Stimulated activated CD8-positive, alpha-beta memory T cell treated with anti-CD3 and anti-CD28 coated beads, Interleukin-4, amount 100 ng/mL, for 48 hours (primary cell): ENCODE data around the gene BIN1.
"Not testable (repeated sequence)": the region's sequence is repeated elsewhere in the genome, so short reads cannot be mapped to it uniquely, and the experiment has no call there.

Experiments
- DNase-seq: peaks from one replicate; pipeline ENCODE4 v3.0.0-alpha.2; 2020

BIN1 gene

DNA sequence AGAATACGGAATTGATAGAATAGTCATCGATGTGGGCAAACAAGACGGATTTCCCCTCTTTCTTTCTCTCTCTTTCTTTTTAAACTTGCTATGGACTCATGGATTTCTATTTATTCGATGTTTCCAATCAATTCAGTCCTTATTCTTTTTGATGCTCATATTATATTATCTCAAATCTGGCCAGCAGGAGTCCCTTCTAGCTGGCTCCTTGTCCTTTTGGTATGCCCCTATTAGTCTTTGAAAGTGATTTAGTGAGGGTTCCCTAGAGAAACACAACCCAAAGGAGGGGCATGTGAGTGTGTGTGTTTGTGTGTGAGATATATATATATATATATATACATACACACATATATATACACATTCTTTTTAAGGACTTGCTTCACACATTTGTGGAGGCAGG lies 23.5 kb upstream of the BIN1 start:
- DNase-seq: no peak

DNA sequence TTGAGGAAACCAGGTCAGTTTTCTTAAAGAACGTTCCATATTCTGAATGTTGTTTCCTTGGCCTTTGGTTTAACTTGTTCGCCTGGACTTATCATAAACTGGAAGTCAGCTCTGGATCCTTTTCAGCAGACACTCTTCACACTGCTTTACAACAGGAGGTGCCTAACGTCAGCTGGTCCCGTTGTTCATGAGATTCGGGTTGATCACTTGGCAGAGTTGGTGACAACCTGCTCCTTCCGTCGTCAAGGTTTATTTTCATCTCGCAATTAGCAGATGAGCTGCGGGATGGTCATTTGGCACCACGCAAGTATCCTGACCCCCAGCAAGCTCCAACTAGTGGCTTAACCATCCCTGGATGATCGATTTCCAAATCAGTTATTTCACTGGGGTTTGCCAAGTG lies 23.0 kb upstream of the BIN1 start:
- DNase-seq: no peak

DNA sequence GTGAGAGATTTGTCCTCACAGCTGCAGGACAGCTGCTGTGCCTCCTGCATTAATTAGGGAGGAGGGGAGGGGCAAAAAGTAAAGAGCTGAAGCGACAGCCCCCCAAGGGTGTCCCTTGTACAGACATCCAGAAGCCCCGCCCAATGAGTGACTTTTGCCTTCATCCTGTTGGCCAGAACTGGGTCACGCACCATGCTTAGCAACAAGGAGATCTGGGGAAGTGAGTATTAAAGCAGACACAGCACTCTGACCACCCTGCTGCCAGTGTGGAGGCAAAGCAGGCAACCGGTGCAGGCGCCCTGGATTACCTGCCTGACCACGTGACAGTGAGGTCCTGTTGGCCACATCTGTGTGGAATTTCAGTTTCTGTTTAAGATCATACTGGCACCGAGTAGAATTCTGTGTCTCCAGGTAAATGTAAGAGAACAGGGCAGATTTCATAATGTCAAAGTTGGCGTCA lies 21.5 kb upstream of the BIN1 start:
- DNase-seq: no peak

DNA sequence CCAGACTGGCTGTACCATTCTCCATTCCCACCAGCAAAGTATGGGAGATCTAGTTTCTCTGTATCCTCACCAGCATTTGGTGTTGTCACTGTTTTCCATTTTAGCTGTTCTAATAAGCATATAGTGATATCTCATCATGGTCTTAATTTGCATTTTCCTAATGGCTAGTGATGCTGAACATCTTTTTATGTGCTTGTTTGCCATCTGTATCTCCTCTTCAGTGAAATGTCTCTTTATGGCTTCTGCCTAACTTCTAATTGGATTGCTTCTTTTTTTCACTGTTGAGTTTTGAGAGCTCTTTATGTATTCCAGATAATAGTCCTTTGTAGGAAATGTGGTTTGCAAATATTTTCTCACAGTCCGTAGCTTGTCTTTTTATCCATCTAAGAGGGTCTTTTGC lies 18.9 kb upstream of the BIN1 start:
- no peak for DNase-seq

DNA sequence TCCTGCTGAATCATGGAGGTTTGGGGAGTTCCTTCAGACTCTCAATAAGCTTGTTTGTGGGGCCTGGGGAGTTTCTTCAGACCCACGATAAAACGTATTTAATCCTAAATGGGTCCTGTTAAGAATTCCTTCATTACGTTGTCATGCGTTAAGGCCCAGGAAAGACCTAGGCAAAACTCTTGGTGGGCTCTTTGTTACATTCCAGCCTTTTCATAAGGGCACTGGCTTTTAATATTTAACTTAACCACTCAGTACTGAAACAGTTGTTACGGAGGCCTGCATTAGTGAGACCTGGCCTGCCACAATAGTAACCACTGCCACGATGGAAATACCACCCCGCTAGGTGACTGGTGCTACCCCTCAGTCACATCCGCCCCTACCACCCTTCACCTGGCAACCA lies 17.5 kb upstream of the BIN1 start:
- no peak for DNase-seq

DNA sequence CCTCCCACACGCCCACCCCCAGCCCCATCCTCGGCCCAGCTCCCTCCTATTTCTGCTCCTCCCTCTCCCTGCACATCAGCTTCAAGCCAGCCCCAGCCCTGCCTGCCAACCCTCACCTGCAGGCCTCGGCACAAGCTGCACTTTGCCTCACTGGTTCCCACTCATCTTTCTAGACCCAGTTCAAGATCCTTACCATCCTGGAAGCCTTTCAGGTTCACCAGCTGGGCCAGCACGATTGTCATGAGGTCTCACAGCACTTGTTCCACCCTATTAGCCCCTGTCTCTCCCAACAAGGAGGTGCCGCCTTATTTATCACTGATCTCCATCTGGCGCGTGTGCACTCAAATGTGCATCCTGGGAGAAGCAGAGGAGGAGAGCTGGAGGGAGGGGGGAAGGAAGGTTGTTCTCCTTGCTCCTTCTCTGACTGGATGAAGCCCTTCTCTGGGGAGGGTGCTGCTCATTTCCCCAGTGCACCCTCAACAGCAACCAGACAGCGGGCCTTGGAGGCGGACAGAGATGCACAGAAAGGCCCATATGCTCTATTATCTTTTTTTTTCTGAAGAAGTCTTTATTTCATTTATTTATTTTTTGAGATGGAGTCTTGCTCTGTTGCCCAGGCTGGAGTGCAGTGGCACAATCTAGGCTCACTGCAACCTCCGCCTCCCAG lies 15.5 kb upstream of the BIN1 start:
- DNase-seq: no peak

DNA sequence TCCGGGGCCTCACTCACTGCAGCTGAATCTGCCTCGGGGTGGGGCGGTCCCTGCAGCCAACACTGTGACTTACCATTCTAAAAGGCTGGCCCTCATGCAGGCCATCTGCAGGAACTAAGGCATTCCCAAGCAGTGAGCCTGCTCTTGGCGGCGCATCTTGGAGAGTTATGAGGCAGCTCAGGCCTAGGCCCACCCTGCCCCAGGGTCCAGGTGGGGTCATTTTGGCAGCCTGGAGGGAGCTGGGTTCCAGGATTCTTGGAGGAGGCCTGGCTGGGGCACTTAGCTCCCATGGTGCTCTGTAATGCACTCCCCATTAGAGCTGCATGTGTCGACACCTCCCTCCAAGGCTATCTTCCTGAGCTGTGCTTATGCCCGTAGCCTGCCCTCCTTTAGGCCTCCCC lies 14.8 kb upstream of the BIN1 start:
- no peak for DNase-seq

DNA sequence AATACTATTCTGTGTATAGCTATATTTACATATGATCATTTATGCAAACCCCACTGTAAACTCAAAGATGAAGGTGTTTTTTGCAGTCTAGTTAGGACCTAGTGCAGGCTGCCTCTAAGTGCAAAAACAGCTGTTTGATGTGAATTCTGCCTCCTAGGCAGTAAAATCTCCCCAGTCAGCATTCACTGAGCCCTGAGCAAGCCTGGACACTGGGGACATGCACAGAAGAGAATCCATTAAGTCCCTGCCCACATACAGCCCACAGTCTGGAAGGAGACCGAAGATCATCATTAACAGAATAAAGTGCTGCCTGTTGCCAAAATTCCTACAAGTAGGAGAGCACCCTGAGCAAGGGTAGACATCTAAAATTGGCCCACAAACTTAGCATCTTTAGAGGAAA lies 14.4 kb upstream of the BIN1 start:
- no peak for DNase-seq

DNA sequence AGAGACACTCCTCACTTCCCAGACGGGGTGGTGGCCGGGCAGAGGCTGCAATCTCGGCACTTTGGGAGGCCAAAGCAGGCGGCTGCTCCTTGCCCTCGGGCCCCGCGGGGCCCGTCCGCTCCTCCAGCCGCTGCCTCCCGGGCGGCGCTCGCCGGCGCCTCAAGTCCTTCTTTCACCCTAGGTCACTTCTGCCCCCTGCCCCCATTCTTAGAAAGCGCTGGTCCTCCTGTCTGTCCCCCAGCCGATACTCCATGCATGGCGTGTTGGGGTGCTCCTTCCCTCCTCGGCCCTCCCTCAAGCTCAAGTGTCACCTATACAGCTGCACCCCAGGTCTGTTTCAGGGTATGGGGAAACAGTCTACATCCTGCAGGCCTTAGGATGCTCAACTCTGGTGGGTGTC lies 13.5 kb upstream of the BIN1 start:
- not testable (repeated sequence) for DNase-seq

DNA sequence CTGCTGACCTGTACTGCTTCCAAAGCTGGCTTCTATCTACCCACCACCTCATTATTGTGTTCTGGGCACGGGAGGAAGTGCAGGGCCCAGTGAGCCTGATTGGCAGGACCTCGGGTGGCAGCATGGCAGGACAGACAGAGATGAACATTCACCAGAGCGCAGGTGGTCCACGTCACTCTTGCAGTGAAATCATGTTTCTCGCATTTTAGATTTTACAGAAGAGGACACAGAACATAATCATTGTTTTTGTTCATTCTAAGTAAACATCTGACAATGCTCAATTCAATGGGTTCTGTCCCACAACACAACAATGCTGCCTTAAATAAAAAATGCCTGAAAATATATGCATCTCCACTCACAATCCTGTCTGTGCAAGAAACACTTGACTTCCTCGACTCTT lies 11.5 kb upstream of the BIN1 start:
- no peak for DNase-seq

DNA sequence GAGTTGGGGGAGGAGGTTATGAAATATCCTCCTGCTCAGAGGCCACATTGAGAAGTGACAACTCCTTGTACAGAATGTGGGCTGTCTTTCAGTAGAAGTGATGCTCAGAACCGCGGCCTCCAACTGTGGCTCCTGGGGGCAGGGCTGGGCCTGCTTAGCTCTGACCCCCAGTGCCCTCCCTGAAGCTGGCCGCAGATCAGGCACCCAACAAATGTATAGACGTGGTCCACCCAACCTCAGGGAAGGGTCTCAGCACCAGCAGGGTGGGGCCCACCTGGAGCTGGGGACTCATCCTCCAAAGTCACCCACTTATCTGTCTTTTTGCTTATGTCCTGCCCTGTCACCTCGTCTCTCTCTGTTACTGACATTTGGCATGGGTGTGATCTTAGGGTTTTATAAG lies 11.1 kb upstream of the BIN1 start:
- no peak for DNase-seq

DNA sequence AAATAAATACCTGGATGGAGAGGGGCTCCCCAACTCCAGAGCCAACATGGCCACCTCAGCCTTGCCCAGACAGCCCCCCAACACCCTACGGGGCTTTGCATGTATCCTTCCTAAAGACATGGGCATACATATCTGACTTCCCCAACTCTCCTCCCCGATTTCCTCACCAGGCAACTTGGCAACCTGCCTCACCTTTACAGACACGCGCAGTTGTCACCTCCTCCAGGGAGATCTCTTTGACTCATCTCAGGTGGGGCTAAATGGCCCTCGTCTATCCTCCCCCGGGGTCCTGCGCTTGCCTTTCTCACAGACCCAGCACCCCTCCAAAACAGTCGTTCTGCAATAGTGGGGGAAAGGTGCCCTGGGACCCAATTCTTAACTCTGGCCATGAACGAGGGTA lies 10.6 kb upstream of the BIN1 start:
- no peak for DNase-seq

DNA sequence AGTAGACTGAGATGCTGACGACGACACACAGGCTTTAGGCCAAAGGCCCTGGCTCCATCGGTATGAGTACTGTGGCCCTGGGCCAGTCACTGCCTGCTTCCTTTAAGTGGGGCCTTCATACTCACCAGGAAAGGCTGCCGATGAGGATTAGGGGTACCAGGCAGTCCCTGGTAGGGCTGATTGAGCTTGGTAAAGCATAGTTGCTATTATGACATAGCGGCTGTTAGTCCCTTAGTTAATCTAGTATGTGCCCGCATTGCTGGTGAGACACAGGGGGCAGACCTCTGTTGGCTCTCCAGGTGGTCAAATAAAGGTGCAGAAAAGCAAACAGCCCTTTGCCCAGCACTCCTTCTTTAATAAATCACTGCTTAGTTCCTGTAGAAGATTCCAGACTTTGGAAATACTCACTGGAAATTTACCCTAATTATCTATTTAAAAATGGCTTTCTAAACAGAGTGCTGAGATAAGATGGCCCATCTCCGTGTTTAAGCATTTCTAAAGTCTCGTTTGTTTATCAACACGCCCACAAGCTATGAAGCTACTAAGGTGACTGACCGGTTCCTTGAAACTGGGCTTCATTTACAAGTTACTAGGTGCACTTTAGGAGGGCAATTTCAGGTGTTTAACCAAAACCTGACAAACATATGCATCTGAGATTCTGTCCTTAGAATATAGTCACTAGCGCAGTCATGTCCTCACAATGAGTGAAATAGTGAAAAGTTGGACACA lies 8.7 kb upstream of the BIN1 start:
- DNase-seq: peak; percentile 7

DNA sequence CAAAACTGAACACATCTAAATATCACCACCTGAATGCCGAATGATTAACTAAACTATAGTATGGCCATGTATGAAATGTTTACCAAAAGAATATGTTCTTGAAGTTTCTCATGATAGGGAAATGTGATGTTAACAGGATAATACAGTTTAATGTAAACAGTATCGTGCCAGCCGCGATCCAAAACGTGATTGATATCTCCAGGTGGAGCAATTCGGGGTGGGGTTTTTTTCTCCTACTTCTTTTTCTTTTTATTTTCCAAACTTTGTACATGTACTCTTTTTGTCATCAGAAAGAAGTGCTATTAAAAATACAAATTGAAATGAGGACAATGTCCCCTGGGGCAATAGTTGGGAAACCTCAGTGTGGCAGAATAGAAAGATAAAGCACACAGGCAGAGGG lies 4.0 kb upstream of the BIN1 start:
- no peak for DNase-seq

DNA sequence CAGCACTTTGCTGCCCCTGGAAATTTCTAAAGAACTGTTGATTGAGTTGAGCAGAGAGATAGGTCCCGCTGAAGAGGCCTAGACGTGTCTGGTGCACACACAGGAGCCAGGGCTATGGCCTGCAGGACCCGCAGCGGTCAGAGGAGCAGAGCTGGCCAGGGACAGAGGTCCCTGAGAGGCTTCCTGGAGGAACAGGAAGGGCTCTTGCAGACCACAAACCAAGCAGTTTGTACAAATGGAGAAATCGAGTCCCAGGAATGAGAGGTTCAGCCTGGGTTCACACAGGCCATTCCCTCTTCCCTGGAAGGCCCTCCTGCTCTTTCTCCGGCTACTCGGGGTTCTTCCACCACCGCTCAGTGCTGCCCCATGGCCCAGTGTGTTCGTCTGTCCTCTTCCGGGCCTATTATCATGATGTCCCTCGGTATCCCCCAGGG lies 1.2 kb upstream of the BIN1 start:
- peak; percentile 9 for DNase-seq

DNA sequence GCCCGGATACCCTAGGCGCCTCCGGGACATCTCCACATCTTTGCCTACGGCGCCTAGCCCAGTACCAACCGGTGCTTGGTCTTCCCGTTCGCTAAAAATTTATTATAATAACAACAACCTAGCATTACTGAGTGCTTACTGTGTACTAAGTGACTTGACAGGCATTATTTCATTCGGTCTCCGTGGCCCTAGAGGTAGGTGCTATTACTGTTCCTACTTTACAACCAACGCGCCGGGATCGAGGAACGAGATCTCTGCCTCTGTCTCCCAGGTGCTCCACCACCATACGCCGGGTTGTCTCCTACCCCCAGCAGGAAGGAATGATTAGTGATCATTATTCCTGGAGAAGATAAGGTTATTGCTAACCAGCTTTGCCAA lies 657 bp upstream of the BIN1 start:
- DNase-seq: peak; percentile 27

DNA sequence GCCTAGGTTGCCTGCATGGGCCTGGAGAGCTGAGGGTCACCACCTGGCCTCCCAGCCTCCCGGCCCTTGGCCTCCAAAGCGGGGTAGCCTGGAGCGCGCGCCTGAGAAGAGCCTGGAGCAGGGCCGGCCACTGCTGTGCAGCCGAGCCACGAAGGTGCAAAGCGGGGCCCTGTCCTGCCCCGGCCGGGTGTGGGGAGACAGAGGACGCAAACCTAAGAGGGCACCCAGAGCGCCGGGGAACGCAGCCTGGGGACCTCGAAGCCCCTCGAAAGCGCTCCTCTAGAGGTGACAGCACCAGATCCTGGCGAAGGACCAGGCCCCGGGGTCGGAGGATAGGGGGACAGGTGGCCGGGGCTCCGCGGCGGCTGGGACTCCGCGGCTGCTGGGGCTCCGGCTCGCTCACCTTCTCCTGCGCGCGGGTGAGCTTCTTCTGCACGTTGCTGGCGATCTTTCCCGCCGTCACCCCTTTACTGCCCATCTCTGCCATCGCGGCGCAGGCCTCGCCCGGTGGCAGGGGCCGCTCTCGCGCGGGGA lies 430 bp downstream of the BIN1 start:
- DNase-seq: peak; percentile 40

DNA sequence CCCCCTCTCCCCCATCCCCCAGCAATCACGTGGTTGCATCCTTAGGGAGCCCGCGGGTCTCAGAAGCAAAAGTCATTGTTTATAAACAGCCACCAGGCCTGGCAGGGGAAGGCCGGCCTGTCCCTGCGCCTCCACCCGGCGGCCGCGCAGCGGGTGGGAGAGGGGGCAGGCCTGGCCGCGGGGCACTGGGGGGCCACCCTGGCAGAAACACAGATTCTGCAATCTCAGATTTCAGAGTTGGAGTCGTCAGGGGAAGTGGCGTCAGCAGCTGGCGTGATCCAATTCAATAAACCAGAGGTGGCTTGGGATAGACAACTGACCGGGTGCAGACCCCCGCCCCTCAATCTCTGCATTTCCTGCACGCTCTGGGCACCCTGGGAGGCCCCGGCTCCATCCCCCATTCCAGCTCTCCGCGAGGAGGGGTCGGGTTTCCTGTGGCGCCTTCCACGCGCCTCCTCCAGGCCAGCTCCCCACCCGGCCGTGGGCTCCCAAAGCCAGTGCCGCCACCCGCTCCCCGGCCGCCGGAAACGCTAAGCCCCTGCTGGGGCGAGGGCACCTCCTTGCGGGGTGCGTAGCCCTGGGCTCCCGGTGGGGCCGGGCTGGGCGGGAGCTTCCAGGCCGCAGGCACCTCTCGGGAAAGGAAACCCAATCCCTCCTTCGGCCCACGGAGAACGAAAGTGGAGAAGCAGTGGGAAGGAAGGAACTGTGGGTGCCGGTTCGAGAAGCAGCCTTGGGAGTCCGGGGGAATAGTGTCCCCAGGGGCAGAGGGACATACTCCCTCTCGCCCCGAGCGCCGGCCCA lies 1.1 kb downstream of the BIN1 start:
- DNase-seq: no peak

DNA sequence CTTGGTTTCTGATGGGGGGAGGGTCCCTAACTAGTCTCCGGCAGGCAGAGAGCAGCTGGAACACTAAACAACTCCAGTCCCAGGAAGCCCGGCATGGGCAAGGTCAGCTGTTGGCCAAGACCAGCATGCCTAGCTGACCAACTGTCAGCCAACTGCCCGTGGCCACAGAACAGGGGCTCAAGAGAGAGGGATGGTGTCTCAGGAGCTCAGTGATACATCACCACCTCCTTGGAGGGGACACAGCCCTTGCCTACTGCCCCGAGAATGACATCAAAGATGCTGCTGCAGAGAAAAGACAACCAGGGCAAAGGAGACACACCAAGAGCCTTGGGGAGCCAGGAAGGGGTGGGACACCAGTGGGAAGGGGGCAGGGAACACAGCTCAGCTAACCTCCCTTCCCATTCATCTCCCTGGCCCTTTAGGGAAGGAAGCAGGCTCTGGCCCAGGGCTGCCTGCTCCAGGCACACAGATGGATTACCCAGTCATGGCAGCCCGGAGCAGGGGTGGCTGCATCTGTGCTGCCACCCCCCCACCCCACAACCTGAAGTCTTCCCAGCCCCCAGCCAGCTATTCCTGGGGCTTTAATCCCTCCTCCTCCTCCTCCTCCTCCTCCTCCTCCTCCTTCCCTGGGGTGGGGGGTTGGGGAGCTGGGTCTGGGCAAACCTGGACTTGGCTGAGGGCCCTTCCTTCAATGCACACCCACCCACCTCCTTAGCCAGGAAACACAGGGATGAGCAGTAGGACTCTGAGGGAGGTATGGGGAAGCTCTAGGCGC lies 1.9 kb downstream of the BIN1 start:
- no peak for DNase-seq

DNA sequence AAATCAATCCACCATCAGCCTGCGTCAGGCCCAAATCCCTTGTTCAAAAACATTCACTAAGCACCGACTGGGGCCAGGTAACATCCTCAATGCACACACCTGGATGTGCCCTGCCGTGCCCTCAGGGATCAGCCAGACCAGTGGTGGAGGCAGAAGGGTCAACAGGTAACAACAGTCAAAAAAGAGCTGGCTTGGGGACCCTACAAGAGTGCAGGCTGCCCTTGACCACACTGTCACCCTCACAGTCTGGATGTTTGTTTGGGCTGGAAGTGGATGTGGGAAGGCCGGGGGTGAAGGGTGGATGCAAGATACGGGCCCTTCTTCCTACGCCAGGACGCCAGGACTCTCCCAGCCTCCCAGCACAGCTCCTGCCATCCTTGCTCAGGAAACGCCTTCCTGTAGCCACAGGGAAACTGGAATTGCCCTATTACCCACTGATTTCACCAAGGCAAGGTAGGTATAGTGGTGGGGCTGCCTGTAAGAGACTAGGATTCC lies 2.7 kb downstream of the BIN1 start:
- no peak for DNase-seq

DNA sequence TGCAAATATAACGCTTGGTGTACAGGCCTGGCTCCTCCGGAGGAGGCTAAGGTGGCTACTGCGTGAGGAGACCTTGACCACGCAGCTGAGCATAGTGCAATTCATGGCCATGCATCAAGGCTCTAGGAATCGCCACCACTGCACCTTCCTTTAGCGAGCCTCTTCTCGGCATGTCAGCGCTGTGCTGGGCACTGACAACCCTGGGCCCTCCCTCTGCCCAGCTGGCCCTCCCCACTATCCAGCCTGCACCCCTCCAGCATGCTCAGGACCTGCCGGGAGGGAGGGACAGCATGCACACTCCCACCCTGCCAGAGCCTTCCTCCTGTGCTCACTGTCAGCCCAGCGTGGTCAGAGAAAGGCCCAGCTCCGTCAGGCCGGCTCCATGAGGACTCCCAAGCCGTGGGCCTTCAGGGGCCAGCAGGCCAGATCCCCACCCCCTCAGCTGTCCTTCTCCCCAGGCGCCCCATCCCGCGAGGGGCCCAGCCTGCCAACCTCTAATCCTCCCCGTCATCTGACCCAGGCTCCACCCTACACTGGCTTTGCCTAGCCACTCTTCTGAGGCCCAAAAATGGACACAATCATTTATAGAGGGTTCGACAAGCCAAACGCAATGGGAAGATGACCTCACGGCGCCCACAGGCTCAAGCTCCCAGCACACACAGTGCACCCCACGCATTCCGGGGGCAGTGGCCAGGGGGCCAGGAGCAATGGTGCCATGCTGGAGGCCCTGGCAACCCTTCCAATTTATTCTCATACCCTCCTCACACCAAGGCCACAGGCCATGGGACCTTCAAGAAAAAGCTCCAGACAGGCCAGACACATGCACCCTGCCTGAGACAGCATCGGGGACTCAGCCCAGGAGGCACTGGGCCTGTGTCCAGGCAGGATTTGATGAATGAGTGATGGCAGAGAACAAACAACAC lies 3.5 kb downstream of the BIN1 start:
- DNase-seq: no peak
